Keratinocyte (primary cell): ENCODE results near the gene OXNAD1. TPM values are rescaled to one million over a fixed set of nuclear protein-coding genes. Genes with fewer than 3 reads are reported as not detected.

Experiments
- DNase-seq: peaks from one replicate; pipeline ENCODE4 v3.0.0-alpha.2; 2011; ENCODE audit warnings: low read depth, missing footprints, low spot score
- FAIRE-seq: peaks from 2 replicates; lab custom pipeline; 2011; peaks lifted over from hg19 to GRCh38; lab: Jason Lieb, UNC
- H2AFZ ChIP-seq: 2 replicates; pipeline ENCODE4 v1.6.0; 2012; ENCODE audit warnings: low read length, control low read depth, inconsistent platforms; ENCODE audit not compliant: control insufficient read depth
- H3K27ac ChIP-seq: 2 replicates; pipeline ENCODE4 v1.5.1; 2011; ENCODE audit warnings: low read length; ENCODE audit not compliant: control insufficient read depth, insufficient read depth
- H3K27me3 ChIP-seq: 3 replicates; pipeline ENCODE4 v1.6.0; 2011; ENCODE audit warnings: low read length; ENCODE audit not compliant: control insufficient read depth, insufficient read depth; ENCODE audit errors: extremely low read depth
- H3K36me3 ChIP-seq, 2 experiments: 2 replicates in 1 of 2; 3 replicates in 1 of 2; pipeline ENCODE4 v1.5.1; 2011; ENCODE audit warnings: low read length in 2 of 2, mild to moderate bottlenecking in 1 of 2; ENCODE audit not compliant: control insufficient read depth in 2 of 2, insufficient read depth in 2 of 2; ENCODE audit errors: extremely low read depth in 1 of 2
- H3K4me1 ChIP-seq: 3 replicates; pipeline ENCODE4 v1.5.1; 2011; ENCODE audit warnings: low read length; ENCODE audit not compliant: control insufficient read depth, insufficient read depth; ENCODE audit errors: extremely low read depth
- H3K4me2 ChIP-seq: 3 replicates; pipeline ENCODE4 v1.6.0; 2011; ENCODE audit warnings: low read depth, low read length; ENCODE audit not compliant: control insufficient read depth, insufficient read depth; ENCODE audit errors: extremely low read depth
- H3K4me3 ChIP-seq, 3 experiments: fragments of 200-600 bp in 1 of 3; sonication (generic) in 1 of 3; 2 replicates in 2 of 3; 3 replicates in 1 of 3; pipeline ENCODE4 v1.5.1; 2011 to 2016; ENCODE audit warnings: low read length in 3 of 3, mild to moderate bottlenecking in 3 of 3, control low read depth in 2 of 3, inconsistent platforms in 1 of 3, low read depth in 1 of 3, mixed read lengths in 1 of 3, mixed run types in 1 of 3, moderate library complexity in 1 of 3; ENCODE audit not compliant: control insufficient read depth in 2 of 3, insufficient read depth in 2 of 3; ENCODE audit errors: extremely low read depth in 1 of 3
- H3K79me2 ChIP-seq: 2 replicates; pipeline ENCODE4 v1.6.0; 2012; ENCODE audit warnings: low read length; ENCODE audit not compliant: control insufficient read depth, insufficient read depth
- H3K9ac ChIP-seq: 3 replicates; pipeline ENCODE4 v1.6.0; 2011; ENCODE audit warnings: low read length; ENCODE audit not compliant: control insufficient read depth, insufficient read depth; ENCODE audit errors: extremely low read depth
- H3K9me1 ChIP-seq: 3 replicates; pipeline ENCODE4 v1.6.0; 2011; ENCODE audit warnings: low read length; ENCODE audit not compliant: control insufficient read depth, insufficient read depth; ENCODE audit errors: extremely low read depth
- H3K9me3 ChIP-seq: 2 replicates; pipeline ENCODE4 v1.5.1; 2012; ENCODE audit warnings: low read depth, low read length; ENCODE audit not compliant: control insufficient read depth
- H4K20me1 ChIP-seq: 3 replicates; pipeline ENCODE4 v1.6.0; 2011; ENCODE audit warnings: low read length; ENCODE audit not compliant: control insufficient read depth, insufficient read depth; ENCODE audit errors: extremely low read depth
- EZH2 ChIP-seq: IDR thresholded peaks from one replicate; pipeline ENCODE4 v1.6.1; 2012; ENCODE audit warnings: inconsistent platforms, mild to moderate bottlenecking, low read length, moderate library complexity
- dilution Hi-C: fragments of 300-500 bp; cut with MboI; formaldehyde crosslinking; loops from one replicate; pipeline ENCODE4 v1.7.0; 2020; ENCODE audit warnings: low sequenced_read_pairs; ENCODE audit not compliant: extremely low pct_ligation_motif_present
- polyA plus RNA-seq, 5 experiments: library from polyadenylated mRNA; depleted of rRNA in 3 of 5; stranded (reverse) in 3 of 5; stranded (forward) in 1 of 5; unstranded in 1 of 5; fragments of >200 nt; gene quantifications; 1 replicate in 1 of 5; 2 replicates in 3 of 5; 3 replicates in 1 of 5; pipeline versions ENCODE4 v1.2.1 to v1.2.3, GENCODE V29; 2011 to 2012; ENCODE audit warnings: missing spikeins in 2 of 5, low read depth in 1 of 5, low replicate concordance in 1 of 5
- TF ChIP-seq, protein P1 (sequence below), 3 experiments: IDR thresholded peaks in 1 of 3; conservative IDR thresholded peaks in 1 of 3; optimal IDR thresholded peaks in 1 of 3; 2 replicates in 2 of 3; 3 replicates in 1 of 3; pipeline versions ENCODE3 to v1.5.1; 2011; ENCODE audit warnings: low read length in 3 of 3, mild to moderate bottlenecking in 3 of 3, moderate library complexity in 2 of 3, control low read depth in 1 of 3, inconsistent platforms in 1 of 3; ENCODE audit not compliant: insufficient read depth in 2 of 3; ENCODE audit errors: extremely low read depth in 1 of 3

OXNAD1 gene
- polyA plus RNA-seq, 1 donor (not counting 4 experiments of a cell fraction or from before 2014, with no cell fraction given), result 15.2 TPM

DNA sequence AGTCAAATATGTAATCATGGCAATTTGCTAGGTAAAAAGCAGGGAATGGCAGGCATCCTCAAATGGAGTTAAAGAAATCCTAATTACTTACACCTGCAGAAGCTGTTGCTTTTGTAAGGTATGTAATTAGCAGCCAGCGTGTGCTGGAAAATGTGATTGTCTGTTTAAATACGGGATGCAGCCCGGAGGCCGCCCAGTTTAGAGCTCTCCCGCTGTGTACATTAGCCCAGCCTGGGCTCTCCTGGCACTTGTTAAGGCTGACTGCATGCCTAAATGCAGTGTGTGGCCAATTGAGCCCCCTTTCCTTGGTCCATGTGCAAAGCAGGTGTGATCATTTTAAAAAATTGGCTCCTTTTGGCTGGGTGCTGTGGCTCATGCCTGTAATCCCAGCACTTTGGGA is 9.3 kb upstream of the OXNAD1 start:
- no peaks in the 10 kb centered on the region for H3K9me3 ChIP-seq
- TF ChIP-seq, protein P1, sequence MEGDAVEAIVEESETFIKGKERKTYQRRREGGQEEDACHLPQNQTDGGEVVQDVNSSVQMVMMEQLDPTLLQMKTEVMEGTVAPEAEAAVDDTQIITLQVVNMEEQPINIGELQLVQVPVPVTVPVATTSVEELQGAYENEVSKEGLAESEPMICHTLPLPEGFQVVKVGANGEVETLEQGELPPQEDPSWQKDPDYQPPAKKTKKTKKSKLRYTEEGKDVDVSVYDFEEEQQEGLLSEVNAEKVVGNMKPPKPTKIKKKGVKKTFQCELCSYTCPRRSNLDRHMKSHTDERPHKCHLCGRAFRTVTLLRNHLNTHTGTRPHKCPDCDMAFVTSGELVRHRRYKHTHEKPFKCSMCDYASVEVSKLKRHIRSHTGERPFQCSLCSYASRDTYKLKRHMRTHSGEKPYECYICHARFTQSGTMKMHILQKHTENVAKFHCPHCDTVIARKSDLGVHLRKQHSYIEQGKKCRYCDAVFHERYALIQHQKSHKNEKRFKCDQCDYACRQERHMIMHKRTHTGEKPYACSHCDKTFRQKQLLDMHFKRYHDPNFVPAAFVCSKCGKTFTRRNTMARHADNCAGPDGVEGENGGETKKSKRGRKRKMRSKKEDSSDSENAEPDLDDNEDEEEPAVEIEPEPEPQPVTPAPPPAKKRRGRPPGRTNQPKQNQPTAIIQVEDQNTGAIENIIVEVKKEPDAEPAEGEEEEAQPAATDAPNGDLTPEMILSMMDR (optimal IDR thresholded peaks at IDR 0.05 in 1 of 3, IDR thresholded peaks at IDR 0.05 in 1 of 3, conservative IDR thresholded peaks at IDR 0.05 in 1 of 3; ENCODE audit: extremely low read depth in 1 of 3, insufficient read depth in 2 of 3, low read length in 3 of 3), result no peak
- no peak for TF ChIP-seq EZH2
- no peak overlapping the region for H3K4me3 ChIP-seq
- H3K27me3 ChIP-seq, result no peaks in the 10 kb centered on the region
- dilution Hi-C loops, result no loop called here
- no peak overlapping the region for H3K27ac ChIP-seq
- no peaks in the 10 kb centered on the region for H3K9me1 ChIP-seq
- no peaks in the 10 kb centered on the region for H4K20me1 ChIP-seq
- FAIRE-seq (no peak), DNase-seq (no peak)
- no peak overlapping the region for H2AFZ ChIP-seq
- no peaks in the 10 kb centered on the region for H3K79me2 ChIP-seq
- no peak overlapping the region for H3K4me2 ChIP-seq
- H3K4me1 ChIP-seq, result no peaks in the 10 kb centered on the region
- peaks cover 6 to 8% of the 10 kb centered on the region in 2 experiments for H3K36me3 ChIP-seq
- H3K9ac ChIP-seq, result no peak overlapping the region

- no peaks in the 10 kb centered on the region for H3K9me3 ChIP-seq
- H3K4me3 ChIP-seq, result no peak overlapping the region
- H3K79me2 ChIP-seq, result peaks cover 11% of the 10 kb centered on the region
- no peaks in the 10 kb centered on the region for H3K27me3 ChIP-seq
- FAIRE-seq (no peak), DNase-seq (no peak)
- no peaks in the 10 kb centered on the region for H4K20me1 ChIP-seq
- no peaks in the 10 kb centered on the region for H3K4me1 ChIP-seq
- H3K9ac ChIP-seq, result no peak overlapping the region
- dilution Hi-C loops, result no loop called here
- H3K9me1 ChIP-seq, result no peaks in the 10 kb centered on the region
- H2AFZ ChIP-seq, result no peak overlapping the region
- no peak overlapping the region for H3K27ac ChIP-seq
- no peak for TF ChIP-seq EZH2
- TF ChIP-seq, protein P1 (optimal IDR thresholded peaks at IDR 0.05 in 1 of 3, IDR thresholded peaks at IDR 0.05 in 1 of 3, conservative IDR thresholded peaks at IDR 0.05 in 1 of 3; ENCODE audit: extremely low read depth in 1 of 3, insufficient read depth in 2 of 3, low read length in 3 of 3), result no peak
- H3K4me2 ChIP-seq, result no peak overlapping the region
- peaks cover 8 to 15% of the 10 kb centered on the region in 2 experiments for H3K36me3 ChIP-seq
These were observed 7.7 kb upstream of the OXNAD1 start for GRCh38 chr3:16257309-16257708.
